Esophagus squamous epithelium (tissue), 4 donors: ENCODE data around the gene LTBP1.

Experiments
- CTCF ChIP-seq, 6 experiments: fragments of 450-650 bp in 4 of 6; fragments of 200-600 bp in 2 of 6; sonication (generic) in 2 of 6; IDR thresholded peaks; one replicate each; pipeline ENCODE4 v1.5.1; 2016 to 2019; ENCODE audit warnings: antibody characterized with exemption in 6 of 6, mild to moderate bottlenecking in 4 of 6, moderate library complexity in 4 of 6
- POLR2A ChIP-seq, 4 donors: fragments of 450-650 bp; IDR thresholded peaks; one replicate each; pipeline ENCODE4 v1.6.1; 2017; ENCODE audit warnings: antibody characterized with exemption in 4 of 4, mild to moderate bottlenecking in 4 of 4, moderate library complexity in 3 of 4

- TF ChIP-seq POLR2A (IDR thresholded peaks at IDR 0.05) (no peak), CTCF (IDR thresholded peaks at IDR 0.05) (no peak)
Observed at GRCh38 chr2:33278245-33278943, 331.6 kb downstream of the LTBP1 start.
